ENCODE data around the gene ZNF444. TPM values are rescaled to one million over a fixed set of nuclear protein-coding genes. Genes with fewer than 3 reads are reported as not detected.

Gene ZNF444
- total and polyA plus RNA-seq, 2 of the 8 experiments (the other 6 are each of a cell fraction or from before 2014, with no cell fraction given) = 49.5 to 54.5 TPM

- Histone ChIP-seq H2AFZ (ENCODE audit: low read length) (no peak overlapping the region), H3K27ac (ENCODE audit: low read depth, low read length) (no peak overlapping the region), H3K14ac (ENCODE audit: insufficient read length) (no peak overlapping the region), H3K56ac (replicated peaks; ENCODE audit: insufficient read length, low read depth, low read length) (no peak overlapping the region), H2BK120ac (replicated peaks; ENCODE audit: low read depth, low read length) (no peak overlapping the region), H3K79me1 (ENCODE audit: low read depth, low read length) (peaks cover 18% of the 10 kb centered on the region), H3K23me2 (ENCODE audit: low read depth, low read length) (no peaks in the 10 kb centered on the region), H4K8ac (ENCODE audit: extremely low read depth, insufficient read depth, low read length) (peak overlapping the region; percentile 89; the same call in 1 of the 2 replicates), H2AK5ac (ENCODE audit: low read depth, low read length) (no peak overlapping the region), H4K5ac (ENCODE audit: insufficient read length, low read depth, low read length) (no peak overlapping the region), H2BK5ac (ENCODE audit: low read depth, low read length) (no peak overlapping the region), H3K36me3 (ENCODE audit: control insufficient read depth in 2 of 4, insufficient read depth in 4 of 4, low read length in 3 of 4) (peaks cover 2 to 20% (median 7%) of the 10 kb centered on the region in 4 experiments; a peak in 6 of 8 replicates), H3K79me2 (ENCODE audit: control insufficient read depth in 1 of 2, insufficient read depth in 2 of 2, low read length in 2 of 2) (peaks cover 7 to 71% of the 10 kb centered on the region in 2 experiments; a peak in 3 of 4 replicates), H2BK15ac (ENCODE audit: low read length) (no peak overlapping the region), H3K4me2 (ENCODE audit: insufficient read depth in 1 of 2, low read depth in 2 of 2, low read length in 2 of 2) (no peak overlapping the region), H3K18ac (ENCODE audit: extremely low read depth, low read length) (no peak overlapping the region), H3K4me3 (ENCODE audit: extremely low read depth in 1 of 4, insufficient read depth in 2 of 4, low read depth in 3 of 4, low read length in 4 of 4) (no peak overlapping the region), H2BK12ac (ENCODE audit: low read depth, low read length) (no peak overlapping the region), H3K23ac (ENCODE audit: insufficient read length) (no peak overlapping the region), H3K9ac (replicated peaks in 1 of 4; ENCODE audit: extremely low read depth in 1 of 4, low read depth in 3 of 4, low read length in 3 of 4) (no peak overlapping the region), H2BK20ac (ENCODE audit: low read length) (no peak overlapping the region), H3K9me3 (ENCODE audit: insufficient read depth in 2 of 2, low read depth in 1 of 2, low read length in 1 of 2) (no peaks in the 10 kb centered on the region), H3K4me1 (replicated peaks in 1 of 4; ENCODE audit: control insufficient read depth in 3 of 4, insufficient read depth in 4 of 4, low read length in 3 of 4) (peaks cover 0 to 12% (median 6%) of the 10 kb centered on the region in 4 experiments; a peak in 5 of 7 replicates), H4K91ac (replicated peaks; ENCODE audit: insufficient read length, low read length) (no peak overlapping the region), H3K4ac (replicated peaks; ENCODE audit: insufficient read length, low read depth, low read length) (no peak overlapping the region), H4K20me1 (replicated peaks in 1 of 2; ENCODE audit: control insufficient read depth in 1 of 2, insufficient read depth in 2 of 2, low read length in 2 of 2) (peaks cover 42 to 50% of the 10 kb centered on the region in 2 experiments), H3K27me3 (replicated peaks in 1 of 4; ENCODE audit: control insufficient read depth in 3 of 4, extremely low read depth in 1 of 4, insufficient read depth in 3 of 4, low read length in 3 of 4) (no peaks in the 10 kb centered on the region)
- CTCF ChIA-PET (ENCODE audit: partially characterized antibody) = interaction anchor here (1.1 to 3.3 kb wide), 5 partner anchors 19 to 63 kb away, joined by 4 to 14 read pairs (median 4); partner anchors contain the start of gene ZNF787
- FAIRE-seq = no peak
- WGBS, 2 experiments (ENCODE audit: extremely low coverage in 1 of 2, insufficient coverage in 1 of 2, insufficient read length in 1 of 2, insufficient replicate concordance in 2 of 2, low coverage in 1 of 2, low lambda C conversion rate in 2 of 2, missing lambda C conversion rate in 1 of 2) = 96% methylated on average over 19 of the region's 20 CpGs; no CpG with 5 or more reads in 1 of the 2 experiments
- POLR2A ChIA-PET (ENCODE audit: partially characterized antibody) = interaction anchor here (0.9 to 2.2 kb wide), 4 partner anchors 8 to 49 kb away, joined by 3 to 8 read pairs (median 3); no protein-coding TSS in a partner anchor
- DNase-seq (ENCODE audit: low read depth in 1 of 2, low spot score in 2 of 2) = no peak
- TF ChIP-seq EGR1 (IDR thresholded peaks at IDR 0.05; ENCODE audit: borderline replicate concordance, low read depth, low read length) (no peak), PHF8 (conservative IDR thresholded peaks at IDR 0.05; ENCODE audit: low read depth, low read length) (no peak), TCF12 (IDR thresholded peaks at IDR 0.05; ENCODE audit: low read depth, low read length) (no peak), TAF1 (IDR thresholded peaks at IDR 0.05; ENCODE audit: low read depth, low read length) (no peak), ASH2L (IDR thresholded peaks at IDR 0.05; ENCODE audit: low read length) (no peak), GABPA (IDR thresholded peaks at IDR 0.05; ENCODE audit: borderline replicate concordance, insufficient read depth, low read length) (no peak), RXRA (IDR thresholded peaks at IDR 0.05; ENCODE audit: insufficient read depth, low read depth, low read length) (no peak), GTF2F1 (IDR thresholded peaks at IDR 0.05; ENCODE audit: borderline replicate concordance, low read depth, low read length) (no peak), CEBPB (IDR thresholded peaks at IDR 0.05; ENCODE audit: low read depth, low read length) (no peak), RNF2 (IDR thresholded peaks at IDR 0.05; ENCODE audit: borderline replicate concordance, low read depth, low read length, missing control alignments, poor library complexity, severe bottlenecking) (no peak), EZH2 (IDR thresholded peaks at IDR 0.05; ENCODE audit: low read depth, low read length, severe bottlenecking) (no peak)
- TF ChIP-seq, protein P1, sequence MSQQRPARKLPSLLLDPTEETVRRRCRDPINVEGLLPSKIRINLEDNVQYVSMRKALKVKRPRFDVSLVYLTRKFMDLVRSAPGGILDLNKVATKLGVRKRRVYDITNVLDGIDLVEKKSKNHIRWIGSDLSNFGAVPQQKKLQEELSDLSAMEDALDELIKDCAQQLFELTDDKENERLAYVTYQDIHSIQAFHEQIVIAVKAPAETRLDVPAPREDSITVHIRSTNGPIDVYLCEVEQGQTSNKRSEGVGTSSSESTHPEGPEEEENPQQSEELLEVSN (IDR thresholded peaks at IDR 0.05) = no peak
Measured at GRCh38 chr19:56103027-56103614, 38.0 kb upstream of the ZNF444 start.

Measured in H1 (cell line).